ENCODE measurements around the gene RCN1.

The RCN1 gene

GRCh38 chr11:32079553-32079952, 11.3 kb upstream of the RCN1 start:
- no peak overlapping the region for H3K4me3 ChIP-seq (replicated peaks; ENCODE audit: insufficient read depth, low read length)
- TF ChIP-seq SPI1 (IDR thresholded peaks at IDR 0.05; ENCODE audit: borderline replicate concordance, low read depth) = no peak
- no peak for TF ChIP-seq GABPA (IDR thresholded peaks at IDR 0.05; ENCODE audit: low read depth)
- TF ChIP-seq POLR2AphosphoS5 (IDR thresholded peaks at IDR 0.05; ENCODE audit: low read depth) = no peak
- no peak for TF ChIP-seq CTCF (IDR thresholded peaks at IDR 0.05; ENCODE audit: insufficient read depth, low read length)
- no peak for TF ChIP-seq REST (IDR thresholded peaks at IDR 0.05; ENCODE audit: insufficient replicate concordance, low read depth)
- no peak overlapping the region for H3K27ac ChIP-seq (replicated peaks)
- no peaks in the 10 kb centered on the region for H3K27me3 ChIP-seq (ENCODE audit: insufficient read depth, poor library complexity, severe bottlenecking)
- no peak for DNase-seq (ENCODE audit: low read depth in 1 of 2, low spot score in 1 of 2)

GRCh38 chr11:32080361-32080980, 10.4 kb upstream of the RCN1 start:
- H3K27me3 ChIP-seq (ENCODE audit: insufficient read depth, poor library complexity, severe bottlenecking) = no peaks in the 10 kb centered on the region
- no peak for DNase-seq (ENCODE audit: low read depth in 1 of 2, low spot score in 1 of 2)
- H3K4me3 ChIP-seq (replicated peaks; ENCODE audit: insufficient read depth, low read length) = no peak overlapping the region
- H3K27ac ChIP-seq (replicated peaks) = no peak overlapping the region
- TF ChIP-seq POLR2AphosphoS5 (IDR thresholded peaks at IDR 0.05; ENCODE audit: low read depth) (no peak), SPI1 (IDR thresholded peaks at IDR 0.05; ENCODE audit: borderline replicate concordance, low read depth) (no peak), GABPA (IDR thresholded peaks at IDR 0.05; ENCODE audit: low read depth) (no peak), CTCF (IDR thresholded peaks at IDR 0.05; ENCODE audit: insufficient read depth, low read length) (no peak), REST (IDR thresholded peaks at IDR 0.05; ENCODE audit: insufficient replicate concordance, low read depth) (no peak)

GRCh38 chr11:32081129-32081641, 9.7 kb upstream of the RCN1 start:
- DNase-seq (ENCODE audit: low read depth in 1 of 2, low spot score in 1 of 2) = no peak
- H3K27ac ChIP-seq (replicated peaks) = no peak overlapping the region
- no peaks in the 10 kb centered on the region for H3K27me3 ChIP-seq (ENCODE audit: insufficient read depth, poor library complexity, severe bottlenecking)
- no peak overlapping the region for H3K4me3 ChIP-seq (replicated peaks; ENCODE audit: insufficient read depth, low read length)
- no peak for TF ChIP-seq SPI1 (IDR thresholded peaks at IDR 0.05; ENCODE audit: borderline replicate concordance, low read depth)
- TF ChIP-seq POLR2AphosphoS5 (IDR thresholded peaks at IDR 0.05; ENCODE audit: low read depth) = no peak

GRCh38 chr11:32081901-32082300, 9.0 kb upstream of the RCN1 start:
- Histone ChIP-seq H3K27ac (replicated peaks) (no peak overlapping the region), H3K4me3 (replicated peaks; ENCODE audit: insufficient read depth, low read length) (no peak overlapping the region), H3K27me3 (ENCODE audit: insufficient read depth, poor library complexity, severe bottlenecking) (no peaks in the 10 kb centered on the region)
- no peak for TF ChIP-seq CTCF (IDR thresholded peaks at IDR 0.05; ENCODE audit: insufficient read depth, low read length)
- TF ChIP-seq GABPA (IDR thresholded peaks at IDR 0.05; ENCODE audit: low read depth) = no peak
- no peak for TF ChIP-seq REST (IDR thresholded peaks at IDR 0.05; ENCODE audit: insufficient replicate concordance, low read depth)
- no peak for TF ChIP-seq POLR2AphosphoS5 (IDR thresholded peaks at IDR 0.05; ENCODE audit: low read depth)
- TF ChIP-seq SPI1 (IDR thresholded peaks at IDR 0.05; ENCODE audit: borderline replicate concordance, low read depth) = no peak
- no peak for DNase-seq (ENCODE audit: low read depth in 1 of 2, low spot score in 1 of 2)
